Spleen (tissue), 11 donors: ENCODE data around the gene ETS2. TPM values are rescaled to one million over a fixed set of nuclear protein-coding genes. Genes with fewer than 3 reads are reported as not detected.

ENCODE experiments used
- DNase-seq: peaks from one replicate; pipeline ENCODE4 v3.0.0-alpha.2; 2020
- H3K27ac ChIP-seq, 8 donors: fragments of 200-600 bp; sonication (generic) in 7 of 8; 1 replicate in 4 of 8; 2 replicates in 4 of 8; pipeline versions ENCODE4 v1.5.0 to v1.8.0; 2016 to 2021; ENCODE audit warnings: inconsistent platforms in 4 of 8, mild to moderate bottlenecking in 4 of 8, moderate library complexity in 1 of 8
- H3K27me3 ChIP-seq, 7 donors: fragments of 200-600 bp; sonication (generic) in 6 of 7; replicated peaks in 1 of 7; 1 replicate in 4 of 7; 2 replicates in 3 of 7; pipeline versions ENCODE4 v1.5.0 to v1.8.0; 2016 to 2021; ENCODE audit warnings: inconsistent platforms in 3 of 7, mild to moderate bottlenecking in 1 of 7
- H3K36me3 ChIP-seq, 6 donors: fragments of 200-600 bp; sonication (generic) in 5 of 6; 1 replicate in 4 of 6; 2 replicates in 2 of 6; pipeline versions ENCODE4 v1.5.0 to v1.8.0; 2016 to 2021; ENCODE audit warnings: inconsistent platforms in 2 of 6
- H3K4me1 ChIP-seq, 6 donors: fragments of 200-600 bp; sonication (generic) in 5 of 6; 1 replicate in 3 of 6; 2 replicates in 3 of 6; pipeline versions ENCODE4 v1.5.0 to v1.8.0; 2016 to 2021; ENCODE audit warnings: inconsistent platforms in 3 of 6
- H3K4me3 ChIP-seq, 8 donors: fragments of 200-600 bp; sonication (generic) in 7 of 8; 1 replicate in 4 of 8; 2 replicates in 4 of 8; pipeline versions ENCODE4 v1.5.0 to v1.8.0; 2016 to 2021; ENCODE audit warnings: inconsistent platforms in 4 of 8, mild to moderate bottlenecking in 4 of 8, moderate library complexity in 2 of 8
- H3K9me3 ChIP-seq, 8 donors: fragments of 200-600 bp; sonication (generic) in 7 of 8; 1 replicate in 4 of 8; 2 replicates in 4 of 8; pipeline versions ENCODE4 v1.5.0 to v1.8.0; 2016 to 2021; ENCODE audit warnings: inconsistent platforms in 4 of 8
- CTCF ChIP-seq, 11 experiments: fragments of 200-600 bp in 7 of 11; fragments of 450-650 bp in 4 of 11; sonication (generic) in 4 of 11; IDR thresholded peaks in 8 of 11; conservative IDR thresholded peaks in 3 of 11; 1 replicate in 7 of 11; 2 replicates in 4 of 11; pipeline versions ENCODE4 v1.4.0 to v1.8.0; 2016 to 2021; ENCODE audit warnings: antibody characterized with exemption in 11 of 11, inconsistent platforms in 4 of 11, mild to moderate bottlenecking in 1 of 11
- POLR2A ChIP-seq, 3 donors: fragments of 450-650 bp; IDR thresholded peaks; one replicate each; pipeline ENCODE4 v1.5.1; 2017; ENCODE audit warnings: antibody characterized with exemption in 3 of 3, mild to moderate bottlenecking in 1 of 3
- POLR2AphosphoS5 ChIP-seq, 3 donors: sonication (generic); formaldehyde crosslinking; IDR thresholded peaks; one replicate each; pipeline ENCODE4 v1.5.1; 2017; ENCODE audit warnings: antibody characterized with exemption in 3 of 3
- WGBS, 5 donors: extraction: QIAGEN DNeasy Blood & Tissue Kit in 3 of 5; methylation state at CpG; one replicate each; pipeline versions ENCODE4 v1.1.5 to v1.1.7; 2013 to 2018; 5-methylcytosine and 5-hydroxymethylcytosine counted together
- intact Hi-C: fragments of 100-400 bp; cut with DNase I; formaldehyde crosslinking; loops from one replicate; pipeline ENCODE4 v1.15.0; 2023; ENCODE audit warnings: low total_unique reads
- polyA plus RNA-seq, 3 donors: library from polyadenylated mRNA; stranded (reverse); fragments of 200-250 nt; gene quantifications; one replicate each; pipeline ENCODE4 v1.2.1, GENCODE V29; 2013
- total RNA-seq, 7 donors: library from RNA; depleted of rRNA in 3 of 7; stranded (reverse); fragments of >200 nt in 3 of 7; fragmentation: NEBNext Ultra II Directional in 4 of 7; extraction: Animal tissue kit (Norgen Biotek cat#: 25700) in 4 of 7; gene quantifications; one replicate each; pipeline versions ENCODE4 v1.1.0 to v1.2.1, GENCODE V29; 2016 to 2021
- donor health status: healthy with polysubstance abuse.
- donor health status: DM: no; HTN: no; CAD: no; lungs with moderate emphysema.
- donor health status: DM: no; HTN: no; CAD: no.
- donor health status: Bipolar disorder and iron deficiency.
- donor health status: healthy.
- donor health status: DM: no; HTN: no; CAD: no.
- donor health status: DM: yes; HTN: yes; CAD: no.

The ETS2 gene
- total and polyA plus RNA-seq, 10 donors, result 44.4 to 590 (median 349) TPM

GRCh38 chr21:38840456-38841300 is 34.9 kb downstream of the ETS2 start:
- H3K27me3 ChIP-seq, result no peaks in the 10 kb centered on the region
- no peak for DNase-seq
- intact Hi-C loops, result no loop called here
- H3K27ac ChIP-seq, result no peak overlapping the region
- no peaks in the 10 kb centered on the region for H3K36me3 ChIP-seq
- no peak overlapping the region for H3K4me3 ChIP-seq
- H3K4me1 ChIP-seq, result no peaks in the 10 kb centered on the region
- no peak for TF ChIP-seq POLR2A (IDR thresholded peaks at IDR 0.05)
- TF ChIP-seq CTCF (IDR thresholded peaks at IDR 0.05 in 8 of 11, conservative IDR thresholded peaks at IDR 0.05 in 3 of 11), result no peak
- TF ChIP-seq POLR2AphosphoS5 (IDR thresholded peaks at IDR 0.05), result no peak
- WGBS, 5 donors, result 90 to 94% (median 91%) methylated on average over 17 of the region's 17 CpGs
- H3K9me3 ChIP-seq, result no peaks in the 10 kb centered on the region

GRCh38 chr21:38841472-38841871 is 35.7 kb downstream of the ETS2 start:
- H3K9me3 ChIP-seq, result no peaks in the 10 kb centered on the region
- H3K27ac ChIP-seq, result no peak overlapping the region
- H3K27me3 ChIP-seq, result no peaks in the 10 kb centered on the region
- H3K4me1 ChIP-seq, result no peaks in the 10 kb centered on the region
- no peak for DNase-seq
- H3K4me3 ChIP-seq, result no peak overlapping the region
- no peak for TF ChIP-seq CTCF (IDR thresholded peaks at IDR 0.05 in 8 of 11, conservative IDR thresholded peaks at IDR 0.05 in 3 of 11)
- TF ChIP-seq POLR2AphosphoS5 (IDR thresholded peaks at IDR 0.05), result no peak
- no peak for TF ChIP-seq POLR2A (IDR thresholded peaks at IDR 0.05)
- intact Hi-C loops, result no loop called here
- 93 to 100% (median 100%) methylated on average over 2 of the region's 2 CpGs for WGBS, 5 donors
- H3K36me3 ChIP-seq, result no peaks in the 10 kb centered on the region

GRCh38 chr21:38842079-38842478 is 36.4 kb downstream of the ETS2 start:
- no peak for TF ChIP-seq POLR2AphosphoS5 (IDR thresholded peaks at IDR 0.05)
- no peak for TF ChIP-seq POLR2A (IDR thresholded peaks at IDR 0.05)
- TF ChIP-seq CTCF (IDR thresholded peaks at IDR 0.05 in 8 of 11, conservative IDR thresholded peaks at IDR 0.05 in 3 of 11), result no peak
- Histone ChIP-seq H3K4me3 (no peak overlapping the region), H3K27ac (no peak overlapping the region), H3K36me3 (no peaks in the 10 kb centered on the region), H3K4me1 (peaks cover 0 to under 1% (median 0%) of the 10 kb centered on the region in 6 donors), H3K9me3 (no peaks in the 10 kb centered on the region), H3K27me3 (no peaks in the 10 kb centered on the region)
- no peak for DNase-seq
- 68 to 84% (median 72%) methylated on average over 4 of the region's 4 CpGs for WGBS, 5 donors
- intact Hi-C loops, result no loop called here

- 86 to 97% (median 91%) methylated on average over 5 of the region's 5 CpGs for WGBS, 5 donors
- H3K36me3 ChIP-seq, result no peaks in the 10 kb centered on the region
- H3K4me3 ChIP-seq, result no peak overlapping the region
- H3K4me1 ChIP-seq, result peaks cover 0 to 6% (median 0%) of the 10 kb centered on the region in 6 donors
- no peaks in the 10 kb centered on the region for H3K27me3 ChIP-seq
- intact Hi-C loops, result no loop called here
- H3K9me3 ChIP-seq, result no peaks in the 10 kb centered on the region
- no peak overlapping the region for H3K27ac ChIP-seq
- no peak for DNase-seq
- no peak for TF ChIP-seq POLR2A (IDR thresholded peaks at IDR 0.05)
- no peak for TF ChIP-seq CTCF (IDR thresholded peaks at IDR 0.05 in 8 of 11, conservative IDR thresholded peaks at IDR 0.05 in 3 of 11)
- TF ChIP-seq POLR2AphosphoS5 (IDR thresholded peaks at IDR 0.05), result no peak
Observed at GRCh38 chr21:38843379-38843778, 37.6 kb downstream of the ETS2 start.
